COLO668 (cell line): Measurements from ENCODE around the gene TMEM200A.
"Not testable (repeated sequence)": the region's sequence is repeated elsewhere in the genome, so short reads cannot be mapped to it uniquely, and the experiment has no call there.

ENCODE experiments used
- DNase-seq: peaks from one replicate; lab custom pipeline; 2025; ENCODE audit not compliant: unreplicated experiment; lab: John Stamatoyannopoulos, UW

Gene TMEM200A

DNA sequence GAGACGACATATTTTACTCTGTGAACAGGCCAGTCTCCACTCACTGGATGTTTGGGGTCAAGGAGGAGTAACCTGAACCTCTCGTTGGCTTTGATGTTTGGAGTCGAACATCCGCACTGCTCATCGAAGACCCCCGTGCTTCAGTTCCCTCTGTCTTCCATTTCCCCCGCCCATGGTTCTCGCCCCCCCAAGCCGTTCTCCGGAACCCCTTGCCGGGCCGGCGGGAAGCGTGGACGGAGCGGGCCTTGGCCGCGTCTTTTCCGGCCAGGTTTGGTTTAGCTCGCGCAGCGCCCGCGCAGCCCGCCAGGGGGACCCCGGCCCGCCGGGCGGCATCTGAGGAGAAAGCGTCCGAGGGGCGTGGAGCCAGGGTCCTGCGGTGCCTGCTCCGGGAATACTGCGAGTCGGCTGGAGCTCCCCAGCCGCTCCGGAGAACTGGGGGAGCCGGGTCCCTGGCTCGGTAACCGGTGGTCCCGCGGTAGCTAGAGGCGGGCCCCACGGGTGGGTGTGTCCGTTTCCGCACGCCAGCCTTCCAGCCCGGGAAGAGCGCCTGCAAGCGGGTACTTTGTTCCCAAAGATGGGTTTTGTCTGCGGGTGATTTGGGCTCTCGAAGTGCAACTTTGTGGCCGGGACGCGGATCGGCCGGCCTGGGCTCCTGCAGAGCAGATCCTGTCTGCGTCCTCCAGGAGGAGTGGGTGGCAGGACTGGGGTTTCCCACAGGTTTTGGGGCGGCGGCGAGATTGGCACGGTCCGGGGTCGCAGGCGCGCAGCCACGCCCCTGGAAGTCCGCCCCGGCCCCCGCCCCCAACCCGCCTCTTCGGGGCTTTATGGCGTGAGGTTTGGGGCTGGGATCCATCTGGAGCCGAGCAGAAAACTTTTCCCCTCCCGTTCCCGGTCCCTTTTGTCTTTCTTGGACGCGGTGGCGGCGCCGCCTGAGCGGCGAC lies at the start of gene TMEM200A:
TSS of gene TMEM200A (plus strand) at position 852 of the 941 bp plus-strand sequence. CDS start 74,406 bp downstream, outside the sequence.
- DNase-seq, result peak; percentile 20

DNA sequence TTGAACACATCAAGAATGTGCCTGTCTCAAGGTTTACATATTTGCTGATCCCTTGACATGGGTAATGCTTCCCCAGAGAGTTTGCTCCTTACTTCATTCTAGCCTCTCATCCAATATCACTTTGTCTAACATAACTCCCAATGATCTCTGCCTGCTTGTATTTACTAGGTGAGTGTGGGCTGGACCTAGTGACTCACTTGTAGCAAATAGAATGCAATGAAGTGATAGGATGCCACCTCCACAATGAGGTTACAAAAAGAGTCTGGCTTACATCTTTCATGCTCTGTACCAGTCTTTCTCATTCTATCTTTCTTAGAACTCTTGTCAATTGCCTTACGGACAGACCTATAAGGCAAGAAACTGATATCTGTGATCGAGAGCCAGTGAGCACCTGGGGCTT lies 44.9 kb upstream of the TMEM200A start:
- no peak for DNase-seq

DNA sequence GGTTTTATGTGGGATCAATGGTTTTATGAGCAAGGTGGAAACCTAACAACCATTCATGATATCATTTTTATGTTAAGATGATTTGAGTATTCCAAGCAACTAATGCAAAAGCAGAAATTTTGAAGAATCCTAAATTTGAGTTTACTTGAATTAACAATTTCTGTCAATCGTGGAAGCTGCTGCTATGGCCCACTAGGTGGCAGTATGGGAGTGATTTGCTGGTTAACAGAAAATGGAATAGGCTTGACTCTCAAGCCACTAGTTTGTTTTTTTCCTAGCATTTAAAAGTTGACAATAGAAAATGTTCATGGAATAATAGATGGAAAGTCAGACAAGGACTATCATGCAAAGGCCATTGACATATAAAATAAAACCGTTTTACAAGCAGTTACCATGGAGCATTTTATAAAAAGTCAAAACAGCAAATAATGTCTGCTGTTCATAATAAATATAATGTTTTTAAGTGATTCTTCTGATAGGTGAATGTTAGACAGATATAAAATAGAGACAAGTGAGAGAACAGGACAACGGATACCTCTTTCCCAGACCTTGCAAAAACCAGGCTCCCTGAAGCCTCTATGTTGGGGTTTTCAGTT lies 43.0 kb upstream of the TMEM200A start:
- peak; percentile 2 for DNase-seq

- DNase-seq, result no peak
Measured at GRCh38 chr6:130324657-130325056, 41.2 kb upstream of the TMEM200A start.

DNA sequence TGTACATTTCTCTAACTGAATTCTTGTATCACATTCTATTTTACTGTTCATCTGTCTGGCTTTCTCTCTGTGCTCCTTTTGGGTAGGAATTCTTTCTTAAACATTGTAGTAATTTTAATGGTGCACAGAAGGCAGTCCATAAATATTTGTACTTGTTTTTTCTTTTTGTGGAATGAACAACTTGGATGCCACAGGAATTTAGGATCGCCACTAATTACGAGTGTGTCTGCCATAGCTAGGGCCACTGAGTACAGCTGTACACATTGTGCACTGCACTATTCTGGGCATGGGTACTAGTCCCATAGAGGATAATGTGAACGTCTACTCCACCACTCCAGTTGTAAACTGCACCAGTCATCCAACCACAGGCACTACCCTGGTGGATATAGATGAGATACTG lies 39.3 kb upstream of the TMEM200A start:
- DNase-seq, result no peak

GRCh38 chr6:130337534-130337933 lies 28.3 kb upstream of the TMEM200A start:
- DNase-seq, result no peak

GRCh38 chr6:130346324-130346723 lies 19.5 kb upstream of the TMEM200A start:
- DNase-seq, result not testable (repeated sequence)

- DNase-seq, result no peak
Measured at GRCh38 chr6:130354322-130354721, 11.5 kb upstream of the TMEM200A start.

DNA sequence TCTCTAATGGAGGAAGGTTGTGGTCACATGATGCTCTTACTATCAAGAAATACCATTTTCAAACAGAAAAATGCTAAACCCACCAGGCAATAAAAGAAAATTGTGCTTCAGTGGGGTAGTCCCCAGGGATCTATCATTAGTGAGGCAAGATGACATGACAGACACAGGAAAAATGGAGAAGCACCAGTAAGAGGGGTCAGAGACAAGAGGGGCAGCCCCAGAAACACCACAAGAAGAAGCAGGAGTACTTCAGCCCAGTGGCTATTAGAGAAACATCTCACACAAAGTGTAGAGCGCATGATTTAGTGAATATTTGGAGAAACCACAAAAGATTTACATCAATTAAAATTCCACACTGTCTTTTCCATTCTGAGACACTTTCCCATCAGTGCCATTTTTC lies 10.2 kb upstream of the TMEM200A start:
- no peak for DNase-seq

DNA sequence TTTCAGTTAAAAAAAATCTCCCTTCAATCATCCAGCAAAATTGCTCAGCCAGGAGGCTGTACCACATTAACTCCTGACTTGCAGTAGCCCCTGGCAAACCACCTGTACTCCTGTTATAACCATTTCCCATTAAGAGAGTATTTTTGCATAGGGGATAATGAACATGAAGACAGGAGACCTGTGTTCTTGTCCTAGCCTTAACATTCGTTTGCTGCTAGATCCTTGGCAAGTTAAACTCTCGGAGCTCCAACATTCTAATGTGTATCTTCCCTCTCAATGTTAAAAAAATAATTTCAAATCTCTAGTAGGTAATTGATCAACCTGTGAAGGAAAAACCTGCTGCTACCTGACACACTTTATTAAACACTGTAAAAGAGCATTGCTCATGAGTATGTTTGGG lies 8.4 kb upstream of the TMEM200A start:
- DNase-seq, result no peak

GRCh38 chr6:130359736-130360135 lies 6.1 kb upstream of the TMEM200A start:
- DNase-seq, result no peak

GRCh38 chr6:130362128-130362527 lies 3.7 kb upstream of the TMEM200A start:
- DNase-seq, result no peak

DNA sequence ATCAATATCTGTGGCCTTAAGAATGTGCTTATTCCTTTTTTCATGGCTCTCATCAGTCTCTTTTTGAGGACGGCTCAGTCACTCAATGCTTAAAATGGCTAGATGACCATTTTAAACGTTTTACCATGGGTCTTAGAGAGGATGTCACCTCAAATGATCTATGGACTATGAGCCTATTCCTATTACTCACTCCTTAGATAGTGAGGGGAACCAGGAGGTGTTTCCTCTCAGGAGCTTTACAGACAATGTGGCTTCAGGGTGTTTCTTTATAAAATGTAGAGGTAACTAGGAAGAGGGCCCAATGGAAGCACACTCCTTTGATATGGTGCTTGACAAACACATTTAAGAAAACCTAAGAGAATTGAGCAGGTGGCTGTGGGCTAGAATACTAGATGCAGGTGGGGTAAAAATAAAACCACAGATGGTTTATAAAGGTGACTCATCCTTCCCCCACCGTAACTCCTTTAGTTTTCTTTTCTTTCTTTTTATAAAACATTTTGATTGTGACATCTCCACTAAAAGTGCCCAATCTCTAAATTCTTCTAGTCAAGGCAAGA lies 1.5 kb upstream of the TMEM200A start:
- DNase-seq, result no peak

GRCh38 chr6:130366107-130367005 lies 539 bp downstream of the TMEM200A start:
- DNase-seq, result peak; percentile 16

DNA sequence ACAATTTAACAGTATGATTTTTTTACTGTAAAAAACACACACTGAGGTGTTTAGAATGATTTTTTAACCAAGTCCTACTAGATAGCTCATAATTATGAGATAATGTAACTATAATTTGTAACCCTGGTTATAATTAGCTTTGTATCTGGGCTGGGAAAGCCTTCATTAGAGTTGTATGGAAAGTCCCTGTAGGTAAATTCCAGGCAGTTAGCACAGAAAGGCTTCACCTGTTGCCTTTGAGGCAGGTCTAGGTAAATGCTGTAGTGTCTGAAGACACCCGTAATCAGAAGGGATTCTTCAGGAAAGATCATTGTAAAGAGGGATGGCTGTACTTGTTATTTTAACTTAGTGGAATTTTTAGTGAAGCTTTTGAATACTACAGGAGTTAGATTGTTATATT lies 1.9 kb downstream of the TMEM200A start:
- no peak for DNase-seq

DNA sequence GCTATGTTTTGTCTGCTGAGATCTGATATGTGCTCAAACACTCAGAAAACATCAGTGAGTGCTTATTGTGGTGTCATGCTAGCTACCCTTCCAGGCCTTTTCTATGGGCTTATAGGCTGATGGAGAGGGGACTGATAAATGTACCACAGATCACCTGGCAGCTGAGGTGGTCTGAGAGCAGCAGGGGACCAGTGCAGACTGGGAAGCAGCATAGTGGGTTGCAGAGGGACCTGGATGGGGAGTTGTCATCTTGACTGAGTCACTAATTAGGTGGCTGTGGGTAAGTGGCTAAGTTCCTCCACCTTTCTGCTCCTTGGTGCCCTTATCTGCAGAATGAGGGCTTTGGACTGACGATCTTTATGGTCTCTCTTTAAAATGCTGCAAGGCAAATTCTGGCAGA lies 2.8 kb downstream of the TMEM200A start:
- no peak for DNase-seq

- no peak for DNase-seq
Measured at GRCh38 chr6:130369831-130370230, 4.0 kb downstream of the TMEM200A start.

GRCh38 chr6:130371921-130372420 lies 6.2 kb downstream of the TMEM200A start:
- no peak for DNase-seq

- DNase-seq, result no peak
Measured at GRCh38 chr6:130372786-130373185, 7.0 kb downstream of the TMEM200A start.

- DNase-seq, result no peak
Measured at GRCh38 chr6:130373992-130374391, 8.2 kb downstream of the TMEM200A start.

GRCh38 chr6:130376936-130377335 lies 11.1 kb downstream of the TMEM200A start:
- DNase-seq, result no peak
